ENCODE results near the gene PRX.
"Not testable (repeated sequence)": the region's sequence is repeated elsewhere in the genome, so short reads cannot be mapped to it uniquely, and the experiment has no call there.

Gene PRX, protein sequence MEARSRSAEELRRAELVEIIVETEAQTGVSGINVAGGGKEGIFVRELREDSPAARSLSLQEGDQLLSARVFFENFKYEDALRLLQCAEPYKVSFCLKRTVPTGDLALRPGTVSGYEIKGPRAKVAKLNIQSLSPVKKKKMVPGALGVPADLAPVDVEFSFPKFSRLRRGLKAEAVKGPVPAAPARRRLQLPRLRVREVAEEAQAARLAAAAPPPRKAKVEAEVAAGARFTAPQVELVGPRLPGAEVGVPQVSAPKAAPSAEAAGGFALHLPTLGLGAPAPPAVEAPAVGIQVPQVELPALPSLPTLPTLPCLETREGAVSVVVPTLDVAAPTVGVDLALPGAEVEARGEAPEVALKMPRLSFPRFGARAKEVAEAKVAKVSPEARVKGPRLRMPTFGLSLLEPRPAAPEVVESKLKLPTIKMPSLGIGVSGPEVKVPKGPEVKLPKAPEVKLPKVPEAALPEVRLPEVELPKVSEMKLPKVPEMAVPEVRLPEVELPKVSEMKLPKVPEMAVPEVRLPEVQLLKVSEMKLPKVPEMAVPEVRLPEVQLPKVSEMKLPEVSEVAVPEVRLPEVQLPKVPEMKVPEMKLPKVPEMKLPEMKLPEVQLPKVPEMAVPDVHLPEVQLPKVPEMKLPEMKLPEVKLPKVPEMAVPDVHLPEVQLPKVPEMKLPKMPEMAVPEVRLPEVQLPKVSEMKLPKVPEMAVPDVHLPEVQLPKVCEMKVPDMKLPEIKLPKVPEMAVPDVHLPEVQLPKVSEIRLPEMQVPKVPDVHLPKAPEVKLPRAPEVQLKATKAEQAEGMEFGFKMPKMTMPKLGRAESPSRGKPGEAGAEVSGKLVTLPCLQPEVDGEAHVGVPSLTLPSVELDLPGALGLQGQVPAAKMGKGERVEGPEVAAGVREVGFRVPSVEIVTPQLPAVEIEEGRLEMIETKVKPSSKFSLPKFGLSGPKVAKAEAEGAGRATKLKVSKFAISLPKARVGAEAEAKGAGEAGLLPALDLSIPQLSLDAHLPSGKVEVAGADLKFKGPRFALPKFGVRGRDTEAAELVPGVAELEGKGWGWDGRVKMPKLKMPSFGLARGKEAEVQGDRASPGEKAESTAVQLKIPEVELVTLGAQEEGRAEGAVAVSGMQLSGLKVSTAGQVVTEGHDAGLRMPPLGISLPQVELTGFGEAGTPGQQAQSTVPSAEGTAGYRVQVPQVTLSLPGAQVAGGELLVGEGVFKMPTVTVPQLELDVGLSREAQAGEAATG (N-terminal part only)

DNA sequence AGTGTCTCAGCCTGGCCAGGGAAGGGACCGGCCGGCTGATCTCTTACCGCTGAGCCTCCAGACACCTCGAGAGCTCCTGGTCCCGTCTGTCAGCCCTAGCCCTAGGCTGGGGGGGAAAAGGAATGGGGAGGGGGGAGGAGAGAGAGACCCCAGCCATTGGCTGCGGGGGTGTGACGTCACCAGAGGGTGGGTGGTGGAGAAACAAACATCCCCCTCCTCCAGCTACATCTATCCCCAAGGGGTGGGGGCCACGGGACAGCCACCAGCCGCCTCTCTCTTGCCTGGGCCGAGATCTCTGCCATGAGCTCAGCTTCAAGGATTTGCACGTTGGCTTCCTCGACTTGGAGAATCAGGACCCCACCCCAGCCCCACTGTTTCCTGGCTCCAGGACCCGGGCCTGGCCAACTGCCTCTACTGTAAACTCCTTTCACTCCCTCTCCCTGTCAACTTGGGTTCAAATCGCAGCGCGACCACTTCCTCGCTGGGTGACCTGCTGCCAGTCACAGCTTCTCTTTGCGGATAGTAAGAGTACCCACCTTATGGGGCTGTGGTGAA is at the start of gene PRX:
Gene PRX, minus strand, starts transcription at position 88 of the 555 bp plus-strand sequence. CDS start 5,446 bp downstream, outside the sequence.
- peaks cover 4% of the 10 kb centered on the region for H3K4me1 ChIP-seq (ENCODE audit: insufficient read depth, low read length)
- H3K36me3 ChIP-seq (ENCODE audit: insufficient read depth, low read depth, low read length): no peaks in the 10 kb centered on the region
- H3K4me3 ChIP-seq (ENCODE audit: low read length): peak within 1 kb of the TSS; percentile 48; the same call in 1 of the 2 replicates
- H3K9ac ChIP-seq (ENCODE audit: low read depth, low read length): peak within 1 kb of the TSS; percentile 59; the same call in 1 of the 2 replicates
- H3K27ac ChIP-seq (ENCODE audit: low read length): no peak within 1 kb of the TSS
- no peaks in the 10 kb centered on the region for H3K27me3 ChIP-seq (ENCODE audit: insufficient read depth, low read length)
- H3K9me3 ChIP-seq (ENCODE audit: insufficient read depth, low read depth, low read length): no peaks in the 10 kb centered on the region

GRCh38 chr19:40461669-40462221 is 48.6 kb upstream of the PRX start:
- Histone ChIP-seq H3K9me3 (ENCODE audit: insufficient read depth, low read depth, low read length) (no peaks in the 10 kb centered on the region), H3K4me3 (ENCODE audit: low read length) (no peak overlapping the region), H3K4me1 (ENCODE audit: insufficient read depth, low read length) (0 out of 2 replicates have a peak, but pooled peaks cover 2% of the 10 kb centered on the region), H3K27ac (ENCODE audit: low read length) (no peak overlapping the region), H3K36me3 (ENCODE audit: insufficient read depth, low read depth, low read length) (no peaks in the 10 kb centered on the region), H3K9ac (ENCODE audit: low read depth, low read length) (no peak overlapping the region), H3K27me3 (ENCODE audit: insufficient read depth, low read length) (peaks cover 9% of the 10 kb centered on the region)

DNA sequence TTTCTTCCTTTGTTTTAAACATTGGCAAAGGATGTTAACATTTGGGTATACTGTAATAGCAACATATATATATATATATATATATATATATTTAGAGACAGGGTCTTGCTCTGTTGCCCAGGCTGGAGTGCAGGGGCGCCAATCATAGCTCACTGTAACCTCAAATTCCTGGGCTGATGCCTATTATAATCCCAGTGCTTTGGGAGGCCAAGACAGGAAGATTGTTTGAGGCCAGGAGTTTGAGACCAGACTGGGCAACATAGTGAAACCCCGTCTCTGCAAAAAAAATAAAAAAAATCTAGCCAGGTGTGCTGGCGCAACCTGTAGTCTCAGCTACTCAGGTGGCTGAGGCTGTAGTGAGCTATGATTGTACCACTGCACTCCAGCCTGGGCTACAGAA is 47.0 kb upstream of the PRX start:
- no peaks in the 10 kb centered on the region; the same call in 1 of the 2 replicates for H3K27me3 ChIP-seq (ENCODE audit: insufficient read depth, low read length)
- no peaks in the 10 kb centered on the region for H3K4me1 ChIP-seq (ENCODE audit: insufficient read depth, low read length)
- H3K9me3 ChIP-seq (ENCODE audit: insufficient read depth, low read depth, low read length): no peaks in the 10 kb centered on the region
- no peak overlapping the region for H3K9ac ChIP-seq (ENCODE audit: low read depth, low read length)
- no peaks in the 10 kb centered on the region for H3K36me3 ChIP-seq (ENCODE audit: insufficient read depth, low read depth, low read length)
- H3K4me3 ChIP-seq (ENCODE audit: low read length): no peak overlapping the region
- H3K27ac ChIP-seq (ENCODE audit: low read length): no peak overlapping the region

- Histone ChIP-seq H3K27me3 (ENCODE audit: insufficient read depth, low read length) (no peaks in the 10 kb centered on the region), H3K9ac (ENCODE audit: low read depth, low read length) (no peak overlapping the region), H3K36me3 (ENCODE audit: insufficient read depth, low read depth, low read length) (no peaks in the 10 kb centered on the region), H3K9me3 (ENCODE audit: insufficient read depth, low read depth, low read length) (no peaks in the 10 kb centered on the region), H3K4me3 (ENCODE audit: low read length) (no peak overlapping the region), H3K27ac (ENCODE audit: low read length) (no peak overlapping the region), H3K4me1 (ENCODE audit: insufficient read depth, low read length) (no peaks in the 10 kb centered on the region)
Measured at GRCh38 chr19:40458597-40458974, 45.4 kb upstream of the PRX start.

- Histone ChIP-seq H3K36me3 (ENCODE audit: insufficient read depth, low read depth, low read length) (no peaks in the 10 kb centered on the region), H3K4me1 (ENCODE audit: insufficient read depth, low read length) (no peaks in the 10 kb centered on the region), H3K27me3 (ENCODE audit: insufficient read depth, low read length) (no peaks in the 10 kb centered on the region), H3K9ac (ENCODE audit: low read depth, low read length) (no peak overlapping the region), H3K4me3 (ENCODE audit: low read length) (no peak overlapping the region), H3K27ac (ENCODE audit: low read length) (no peak overlapping the region), H3K9me3 (ENCODE audit: insufficient read depth, low read depth, low read length) (no peaks in the 10 kb centered on the region)
Measured at GRCh38 chr19:40457953-40458596, 44.9 kb upstream of the PRX start.

DNA sequence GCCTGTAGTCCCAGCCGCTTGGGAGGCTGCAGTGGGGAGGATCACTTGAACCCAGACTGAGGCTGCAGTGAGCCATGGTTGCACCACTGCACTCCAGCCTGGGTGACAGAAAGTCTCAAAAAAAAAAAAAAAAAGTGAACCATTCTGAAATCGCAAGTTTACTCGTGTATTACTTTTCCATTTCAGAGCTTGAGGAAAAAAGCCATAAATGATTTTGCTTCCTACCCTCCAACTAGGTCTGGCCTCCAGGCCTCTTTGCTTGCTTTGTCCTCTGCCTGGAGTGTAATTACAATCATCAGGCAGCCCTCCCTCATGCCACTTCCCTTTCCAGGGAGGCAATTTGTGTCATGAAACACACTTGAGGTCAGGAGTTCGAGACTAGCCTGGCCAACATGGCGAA is 43.9 kb upstream of the PRX start:
- Histone ChIP-seq H3K9me3 (ENCODE audit: insufficient read depth, low read depth, low read length) (no peaks in the 10 kb centered on the region), H3K36me3 (ENCODE audit: insufficient read depth, low read depth, low read length) (no peaks in the 10 kb centered on the region), H3K27ac (ENCODE audit: low read length) (no peak overlapping the region), H3K9ac (ENCODE audit: low read depth, low read length) (no peak overlapping the region), H3K4me1 (ENCODE audit: insufficient read depth, low read length) (no peaks in the 10 kb centered on the region), H3K27me3 (ENCODE audit: insufficient read depth, low read length) (no peaks in the 10 kb centered on the region), H3K4me3 (ENCODE audit: low read length) (no peak overlapping the region)

DNA sequence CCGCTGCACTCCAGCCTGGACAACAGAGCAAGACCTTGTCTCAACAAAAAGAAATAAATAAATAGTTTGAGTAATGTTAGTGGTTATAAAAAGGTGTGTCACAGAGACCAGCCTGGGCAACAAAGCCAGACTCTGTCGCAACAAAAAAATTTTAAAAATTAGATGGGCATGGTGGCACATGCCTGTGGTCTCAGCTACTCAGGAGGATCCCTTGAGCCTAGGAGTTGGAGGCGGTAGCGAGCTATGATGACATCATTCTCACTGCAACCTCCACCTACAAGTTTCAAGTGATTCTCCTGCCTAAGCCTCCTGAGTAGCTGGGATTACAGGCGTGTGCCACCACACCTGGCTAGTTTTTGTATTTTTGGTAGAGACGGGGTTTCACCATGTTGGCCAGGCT is 40.8 kb upstream of the PRX start:
- not testable (repeated sequence) for H3K9me3 ChIP-seq (ENCODE audit: insufficient read depth, low read depth, low read length); H3K4me3 ChIP-seq (ENCODE audit: low read length); H3K36me3 ChIP-seq (ENCODE audit: insufficient read depth, low read depth, low read length); H3K27ac ChIP-seq (ENCODE audit: low read length); H3K27me3 ChIP-seq (ENCODE audit: insufficient read depth, low read length); H3K4me1 ChIP-seq (ENCODE audit: insufficient read depth, low read length); H3K9ac ChIP-seq (ENCODE audit: low read depth, low read length)

- H3K27me3 ChIP-seq (ENCODE audit: insufficient read depth, low read length): no peaks in the 10 kb centered on the region
- H3K4me3 ChIP-seq (ENCODE audit: low read length): no peak overlapping the region
- peaks cover 4% of the 10 kb centered on the region; the same call in 1 of the 2 replicates for H3K4me1 ChIP-seq (ENCODE audit: insufficient read depth, low read length)
- no peak overlapping the region for H3K9ac ChIP-seq (ENCODE audit: low read depth, low read length)
- no peak overlapping the region for H3K27ac ChIP-seq (ENCODE audit: low read length)
- no peaks in the 10 kb centered on the region for H3K36me3 ChIP-seq (ENCODE audit: insufficient read depth, low read depth, low read length)
- H3K9me3 ChIP-seq (ENCODE audit: insufficient read depth, low read depth, low read length): no peaks in the 10 kb centered on the region
Measured at GRCh38 chr19:40453151-40453735, 40.1 kb upstream of the PRX start.

DNA sequence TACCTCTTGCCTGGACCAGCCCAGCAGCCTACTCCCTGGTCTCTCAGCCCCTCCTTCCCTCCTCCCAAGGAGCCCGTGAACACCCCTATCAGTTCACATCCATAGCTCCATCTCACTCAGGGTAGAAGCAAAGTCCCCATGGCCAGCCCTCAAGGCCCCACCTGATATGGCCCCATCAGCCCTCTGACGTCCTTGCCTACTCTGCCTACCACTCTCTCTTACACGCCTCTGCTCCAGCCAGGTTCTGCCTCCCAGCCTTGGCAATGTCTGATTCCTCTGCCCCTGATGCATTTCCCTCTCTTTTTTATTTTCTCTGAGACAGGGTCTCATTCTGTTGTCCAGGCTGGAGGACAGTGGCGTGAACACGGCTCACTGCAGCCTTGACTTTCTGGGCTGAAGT is 38.8 kb upstream of the PRX start:
- H3K9ac ChIP-seq (ENCODE audit: low read depth, low read length): no peak overlapping the region
- no peaks in the 10 kb centered on the region; the same call in 1 of the 2 replicates for H3K36me3 ChIP-seq (ENCODE audit: insufficient read depth, low read depth, low read length)

DNA sequence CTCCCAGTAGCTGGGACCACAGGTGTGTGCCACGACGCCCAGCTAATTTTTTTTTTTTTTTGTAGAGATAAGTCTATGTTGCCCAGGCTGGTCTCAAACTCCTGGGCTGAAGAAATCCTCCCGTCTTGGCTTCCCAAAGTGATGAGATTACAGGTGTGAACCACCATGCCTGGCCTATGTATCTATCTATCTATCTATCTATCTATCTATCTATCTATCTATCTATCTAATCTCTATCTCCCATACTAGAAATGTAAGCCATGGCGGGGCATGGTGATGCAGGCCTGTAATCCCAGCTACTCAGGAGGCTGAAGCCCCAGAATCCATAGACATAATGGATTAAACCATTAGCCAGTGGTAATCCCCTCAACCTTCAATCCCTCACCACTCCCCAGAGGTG is 37.5 kb upstream of the PRX start:
- Histone ChIP-seq H3K4me1 (ENCODE audit: insufficient read depth, low read length) (peaks cover 4% of the 10 kb centered on the region; the same call in 1 of the 2 replicates), H3K27ac (ENCODE audit: low read length) (no peak overlapping the region), H3K9me3 (ENCODE audit: insufficient read depth, low read depth, low read length) (no peaks in the 10 kb centered on the region), H3K27me3 (ENCODE audit: insufficient read depth, low read length) (no peaks in the 10 kb centered on the region), H3K4me3 (ENCODE audit: low read length) (no peak overlapping the region), H3K9ac (ENCODE audit: low read depth, low read length) (no peak overlapping the region), H3K36me3 (ENCODE audit: insufficient read depth, low read depth, low read length) (no peaks in the 10 kb centered on the region; the same call in 1 of the 2 replicates)

More for the DNA sequence above, 38.8 kb upstream of the PRX start:
- Histone ChIP-seq H3K27me3 (ENCODE audit: insufficient read depth, low read length) (no peaks in the 10 kb centered on the region), H3K4me1 (ENCODE audit: insufficient read depth, low read length) (peaks cover 4% of the 10 kb centered on the region; the same call in 1 of the 2 replicates), H3K4me3 (ENCODE audit: low read length) (no peak overlapping the region), H3K9me3 (ENCODE audit: insufficient read depth, low read depth, low read length) (no peaks in the 10 kb centered on the region), H3K27ac (ENCODE audit: low read length) (no peak overlapping the region)

Data from iPS-20b (cell line).